HG02943 (cell line): ENCODE data around the gene CD79A.

ENCODE experiments used
- ATAC-seq: cut with Tn5 transposase; IDR thresholded peaks from one replicate; pipeline ENCODE4 v1.9.1; 2021; ENCODE audit warnings: mild to moderate bottlenecking, low read depth, moderate library complexity; ENCODE audit not compliant: unreplicated experiment

Gene CD79A

GRCh38 chr19:41876847-41877832 is at the start of gene CD79A:
Gene CD79A (plus strand): TSS chr19:41877279. CDS start chr19:41877305, 26 bp downstream.
- ATAC-seq: peak; percentile 58

- no peak for ATAC-seq
These were observed 38.9 kb upstream of the CD79A start for GRCh38 chr19:41837981-41838708.

- no peak for ATAC-seq
These were observed 37.9 kb upstream of the CD79A start for GRCh38 chr19:41839211-41839610.

GRCh38 chr19:41843371-41843770 is 33.7 kb upstream of the CD79A start:
- ATAC-seq: no peak

GRCh38 chr19:41844601-41845000 is 32.5 kb upstream of the CD79A start, which contains the start of gene LYPD4:
Gene LYPD4 (minus strand): TSS chr19:41844683. CDS start chr19:41839285, 5,398 bp downstream.
- no peak for ATAC-seq

GRCh38 chr19:41845001-41845050 is 32.3 kb upstream of the CD79A start, which contains the start of gene DMRTC2:
Gene DMRTC2 (plus strand): TSS chr19:41845042. CDS start chr19:41847429, 2,387 bp downstream.
- no peak for ATAC-seq

GRCh38 chr19:41845051-41845590 is 32.0 kb upstream of the CD79A start:
- ATAC-seq: no peak

- no peak for ATAC-seq
These were observed 29.6 kb upstream of the CD79A start for GRCh38 chr19:41847351-41848105.

- no peak for ATAC-seq
These were observed 28.4 kb upstream of the CD79A start for GRCh38 chr19:41848666-41849065.

GRCh38 chr19:41849067-41849466 is 28.0 kb upstream of the CD79A start:
- no peak for ATAC-seq

GRCh38 chr19:41850381-41850780 is 26.7 kb upstream of the CD79A start:
- no peak for ATAC-seq

GRCh38 chr19:41851456-41851855 is 25.6 kb upstream of the CD79A start:
- ATAC-seq: no peak

GRCh38 chr19:41853344-41853743 is 23.7 kb upstream of the CD79A start:
- ATAC-seq: no peak

GRCh38 chr19:41853768-41854167 is 23.3 kb upstream of the CD79A start:
- ATAC-seq: no peak

- no peak for ATAC-seq
These were observed 17.9 kb upstream of the CD79A start for GRCh38 chr19:41859213-41859617.

- peak; percentile 73 for ATAC-seq
These were observed 17.3 kb upstream of the CD79A start, which contains the start of gene RPS19 for GRCh38 chr19:41859618-41860418. Gene RPS19 (plus strand): TSS chr19:41860255. CDS start chr19:41860775, 520 bp downstream.

- no peak for ATAC-seq
These were observed 16.5 kb upstream of the CD79A start for GRCh38 chr19:41860419-41861115.

GRCh38 chr19:41861116-41861768 is 15.8 kb upstream of the CD79A start:
- ATAC-seq: no peak

GRCh38 chr19:41861846-41862245 is 15.2 kb upstream of the CD79A start:
- no peak for ATAC-seq
